WI38 (cell line): ENCODE measurements around the gene FTO.

ENCODE experiments used
- H3K4me3 ChIP-seq: 2 replicates; pipeline ENCODE4 v1.5.1; 2011; ENCODE audit warnings: low read depth, mild to moderate bottlenecking, control low read depth, low read length
- TF ChIP-seq, protein P1 (sequence below): IDR thresholded peaks from 2 replicates; pipeline ENCODE4 v1.5.1; 2012; ENCODE audit warnings: low read depth, mild to moderate bottlenecking, control low read depth, low read length

FTO gene

DNA sequence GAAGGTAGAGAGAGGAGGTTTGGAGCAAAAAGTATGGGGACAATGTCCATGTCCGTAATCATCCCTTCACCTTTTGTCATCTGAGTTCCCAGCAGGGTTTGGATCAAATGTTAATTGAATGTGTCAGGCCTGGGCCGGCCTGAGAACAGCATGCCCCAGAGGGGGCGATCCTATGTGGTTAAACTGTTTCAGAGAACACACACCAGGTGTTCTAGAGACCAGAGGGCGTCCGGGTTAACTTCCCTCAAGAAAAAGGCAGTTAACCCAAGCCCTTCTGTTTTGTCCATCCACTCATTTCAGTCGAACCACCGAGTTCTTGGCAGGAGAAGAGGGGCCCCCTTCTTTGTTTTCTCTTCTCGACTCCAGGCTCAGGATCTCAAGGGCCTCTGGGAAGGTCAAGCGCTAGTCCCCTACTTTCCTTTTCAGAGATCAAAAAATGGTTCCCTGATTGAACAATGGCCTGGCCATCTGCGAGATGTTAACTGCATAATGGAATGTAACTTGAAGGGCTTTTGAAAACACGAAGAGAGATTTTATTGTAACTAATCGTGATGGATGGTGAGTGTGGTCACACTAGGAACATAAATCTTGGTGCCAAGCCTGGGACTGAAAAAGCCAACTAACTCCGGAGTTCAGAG, 440.1 kb downstream of the FTO start:
- TF ChIP-seq, protein P1, sequence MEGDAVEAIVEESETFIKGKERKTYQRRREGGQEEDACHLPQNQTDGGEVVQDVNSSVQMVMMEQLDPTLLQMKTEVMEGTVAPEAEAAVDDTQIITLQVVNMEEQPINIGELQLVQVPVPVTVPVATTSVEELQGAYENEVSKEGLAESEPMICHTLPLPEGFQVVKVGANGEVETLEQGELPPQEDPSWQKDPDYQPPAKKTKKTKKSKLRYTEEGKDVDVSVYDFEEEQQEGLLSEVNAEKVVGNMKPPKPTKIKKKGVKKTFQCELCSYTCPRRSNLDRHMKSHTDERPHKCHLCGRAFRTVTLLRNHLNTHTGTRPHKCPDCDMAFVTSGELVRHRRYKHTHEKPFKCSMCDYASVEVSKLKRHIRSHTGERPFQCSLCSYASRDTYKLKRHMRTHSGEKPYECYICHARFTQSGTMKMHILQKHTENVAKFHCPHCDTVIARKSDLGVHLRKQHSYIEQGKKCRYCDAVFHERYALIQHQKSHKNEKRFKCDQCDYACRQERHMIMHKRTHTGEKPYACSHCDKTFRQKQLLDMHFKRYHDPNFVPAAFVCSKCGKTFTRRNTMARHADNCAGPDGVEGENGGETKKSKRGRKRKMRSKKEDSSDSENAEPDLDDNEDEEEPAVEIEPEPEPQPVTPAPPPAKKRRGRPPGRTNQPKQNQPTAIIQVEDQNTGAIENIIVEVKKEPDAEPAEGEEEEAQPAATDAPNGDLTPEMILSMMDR = no peak
- no peak overlapping the region for H3K4me3 ChIP-seq

DNA sequence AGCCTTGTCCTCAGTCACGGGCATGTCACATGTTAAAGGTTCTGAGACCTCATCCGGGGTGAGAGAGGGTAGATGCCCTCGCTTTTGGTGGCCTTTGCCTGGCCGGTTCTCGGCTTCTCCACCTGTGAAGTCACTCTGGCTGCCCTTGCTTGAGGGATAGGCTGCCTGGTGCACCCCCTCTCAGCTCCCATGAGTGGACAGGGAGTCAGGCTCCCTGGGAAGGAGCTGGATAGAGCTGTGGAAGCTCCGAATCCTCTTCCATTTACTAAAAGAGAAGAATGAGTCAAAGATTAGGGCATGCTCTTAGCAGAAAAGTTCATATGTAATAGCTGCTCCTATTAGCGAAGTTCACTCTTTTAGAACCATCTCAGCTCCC, 440.6 kb downstream of the FTO start:
- no peak overlapping the region for H3K4me3 ChIP-seq
- TF ChIP-seq, protein P1 = no peak

DNA sequence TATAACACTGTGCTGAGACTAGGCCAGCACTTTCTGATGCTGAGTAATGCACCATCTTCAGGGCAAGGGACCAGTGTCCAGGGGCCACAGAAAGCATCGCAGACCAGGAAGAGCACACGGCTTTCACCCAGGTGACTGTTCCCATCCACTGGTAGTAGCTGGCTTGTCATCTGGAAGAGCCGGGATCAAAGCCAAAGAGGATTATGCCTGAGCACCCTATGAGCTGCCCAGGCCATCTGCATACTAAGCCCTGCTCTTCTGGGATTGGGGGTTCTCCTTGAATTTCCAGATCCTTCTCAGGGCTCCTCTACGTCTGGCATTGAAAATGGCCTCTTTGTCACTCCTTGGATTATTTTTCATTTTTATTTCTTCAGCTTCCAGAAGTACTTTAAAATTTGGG, 441.9 kb downstream of the FTO start:
- no peak overlapping the region for H3K4me3 ChIP-seq
- TF ChIP-seq, protein P1 = no peak

GRCh38 chr16:54148974-54149373, 445.0 kb downstream of the FTO start:
- H3K4me3 ChIP-seq = no peak overlapping the region

GRCh38 chr16:54150861-54151260, 446.9 kb downstream of the FTO start:
- no peak overlapping the region for H3K4me3 ChIP-seq
- TF ChIP-seq, protein P1 = no peak

More at GRCh38 chr16:54148974-54149373, 445.0 kb downstream of the FTO start:
- TF ChIP-seq, protein P1 = no peak

DNA sequence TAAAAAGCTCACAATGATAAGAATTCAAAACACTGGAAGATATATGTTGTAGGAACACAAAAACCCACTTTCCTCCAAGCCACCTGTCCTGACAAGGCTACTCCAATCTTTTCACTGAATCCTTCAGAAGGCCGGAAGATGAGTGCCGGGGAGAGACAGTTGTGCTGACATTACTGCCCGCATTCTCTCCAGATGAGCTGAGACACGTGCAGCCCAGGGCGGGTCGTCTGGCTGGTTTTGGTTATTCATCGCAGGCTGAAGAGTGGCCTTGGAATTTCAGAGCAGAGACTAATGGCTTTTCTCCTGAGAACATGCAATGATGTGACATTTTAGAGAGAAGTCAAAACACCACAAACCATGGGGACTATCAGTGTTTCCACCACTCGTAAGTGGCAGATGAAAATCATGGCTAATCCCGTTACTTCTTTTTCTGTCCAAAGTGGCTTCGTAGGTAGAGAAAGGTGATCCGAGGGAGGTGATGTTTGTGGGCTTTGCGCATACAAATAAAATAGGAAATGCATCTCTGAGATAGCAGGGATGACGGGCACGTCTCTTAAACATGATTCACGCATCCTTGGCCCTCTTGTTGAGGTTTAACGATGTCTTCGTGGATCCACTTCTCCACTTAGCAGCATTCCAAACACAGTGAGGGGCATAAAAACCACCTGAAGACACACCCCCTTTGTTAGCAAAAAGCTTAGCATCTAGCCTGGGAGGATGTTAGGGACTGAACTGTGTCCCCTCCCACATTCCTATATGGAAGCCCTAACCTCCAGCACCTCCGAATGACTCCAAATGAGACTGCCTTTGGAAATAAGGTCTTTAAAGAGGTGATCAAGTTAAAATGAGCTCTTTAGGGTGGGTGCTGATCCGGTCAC, 448.6 kb downstream of the FTO start:
- TF ChIP-seq, protein P1 = no peak
- H3K4me3 ChIP-seq = no peak overlapping the region

- TF ChIP-seq, protein P1 = no peak
- H3K4me3 ChIP-seq = no peak overlapping the region
Measured at GRCh38 chr16:54153240-54153934, 449.4 kb downstream of the FTO start.
